Measurements from ENCODE around the gene PLCB1. TPM values are rescaled to one million over a fixed set of nuclear protein-coding genes. Genes with fewer than 3 reads are reported as not detected.

PLCB1 gene
- total RNA-seq, 4 donors from 2014 or later: 7.2 to 28.1 (median 9.6) TPM

- no peaks in the 10 kb centered on the region for H3K9me3 ChIP-seq
- no peaks in the 10 kb centered on the region for H3K36me3 ChIP-seq
- no peak overlapping the region for H3K4me3 ChIP-seq
- H3K27ac ChIP-seq: peak overlapping the region in 2 of 4 donors; percentile 18 to 24
- no peaks in the 10 kb centered on the region for H3K27me3 ChIP-seq
- DNase-seq: no peak
- TF ChIP-seq, protein P1, sequence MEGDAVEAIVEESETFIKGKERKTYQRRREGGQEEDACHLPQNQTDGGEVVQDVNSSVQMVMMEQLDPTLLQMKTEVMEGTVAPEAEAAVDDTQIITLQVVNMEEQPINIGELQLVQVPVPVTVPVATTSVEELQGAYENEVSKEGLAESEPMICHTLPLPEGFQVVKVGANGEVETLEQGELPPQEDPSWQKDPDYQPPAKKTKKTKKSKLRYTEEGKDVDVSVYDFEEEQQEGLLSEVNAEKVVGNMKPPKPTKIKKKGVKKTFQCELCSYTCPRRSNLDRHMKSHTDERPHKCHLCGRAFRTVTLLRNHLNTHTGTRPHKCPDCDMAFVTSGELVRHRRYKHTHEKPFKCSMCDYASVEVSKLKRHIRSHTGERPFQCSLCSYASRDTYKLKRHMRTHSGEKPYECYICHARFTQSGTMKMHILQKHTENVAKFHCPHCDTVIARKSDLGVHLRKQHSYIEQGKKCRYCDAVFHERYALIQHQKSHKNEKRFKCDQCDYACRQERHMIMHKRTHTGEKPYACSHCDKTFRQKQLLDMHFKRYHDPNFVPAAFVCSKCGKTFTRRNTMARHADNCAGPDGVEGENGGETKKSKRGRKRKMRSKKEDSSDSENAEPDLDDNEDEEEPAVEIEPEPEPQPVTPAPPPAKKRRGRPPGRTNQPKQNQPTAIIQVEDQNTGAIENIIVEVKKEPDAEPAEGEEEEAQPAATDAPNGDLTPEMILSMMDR (IDR thresholded peaks at IDR 0.05): no peak
- no peak for TF ChIP-seq POLR2A (IDR thresholded peaks at IDR 0.05)
- H3K4me1 ChIP-seq: peaks cover 0 to 9% (median 1%) of the 10 kb centered on the region in 4 donors
Measured at GRCh38 chr20:8151372-8151771, 19.3 kb downstream of the PLCB1 start.

DNA sequence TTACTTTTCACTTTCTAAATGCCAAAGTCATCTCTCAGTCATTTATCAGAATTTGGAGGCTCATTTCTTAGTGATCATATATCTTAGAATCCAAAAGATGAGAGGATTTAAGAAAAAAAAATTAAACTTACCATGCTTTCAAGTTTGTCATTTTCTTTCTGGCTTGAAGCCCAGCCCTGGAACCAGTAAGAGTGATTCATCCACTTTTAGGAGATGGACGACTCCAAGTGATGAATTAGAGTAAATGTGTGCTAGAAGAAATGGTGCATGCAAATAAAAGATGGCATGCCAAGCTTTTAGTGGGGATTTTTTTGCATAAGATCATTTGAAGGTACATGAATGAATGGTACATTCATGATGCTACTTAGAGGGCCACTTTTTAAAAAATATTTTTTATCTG, 20.1 kb downstream of the PLCB1 start:
- H3K27ac ChIP-seq: no peak overlapping the region
- no peaks in the 10 kb centered on the region for H3K9me3 ChIP-seq
- H3K4me1 ChIP-seq: peaks cover 0 to 9% (median 1%) of the 10 kb centered on the region in 4 donors
- H3K36me3 ChIP-seq: no peaks in the 10 kb centered on the region
- no peak overlapping the region for H3K4me3 ChIP-seq
- TF ChIP-seq, protein P1 (IDR thresholded peaks at IDR 0.05): no peak
- TF ChIP-seq POLR2A (IDR thresholded peaks at IDR 0.05): no peak
- no peak for DNase-seq
- no peaks in the 10 kb centered on the region for H3K27me3 ChIP-seq

GRCh38 chr20:8152847-8153246, 20.8 kb downstream of the PLCB1 start:
- H3K36me3 ChIP-seq: no peaks in the 10 kb centered on the region
- TF ChIP-seq POLR2A (IDR thresholded peaks at IDR 0.05): no peak
- TF ChIP-seq, protein P1 (IDR thresholded peaks at IDR 0.05): no peak
- no peak overlapping the region for H3K4me3 ChIP-seq
- H3K4me1 ChIP-seq: peaks cover 0 to 9% (median 1%) of the 10 kb centered on the region in 4 donors
- H3K27me3 ChIP-seq: no peaks in the 10 kb centered on the region
- H3K9me3 ChIP-seq: no peaks in the 10 kb centered on the region
- H3K27ac ChIP-seq: no peak overlapping the region
- no peak for DNase-seq

DNA sequence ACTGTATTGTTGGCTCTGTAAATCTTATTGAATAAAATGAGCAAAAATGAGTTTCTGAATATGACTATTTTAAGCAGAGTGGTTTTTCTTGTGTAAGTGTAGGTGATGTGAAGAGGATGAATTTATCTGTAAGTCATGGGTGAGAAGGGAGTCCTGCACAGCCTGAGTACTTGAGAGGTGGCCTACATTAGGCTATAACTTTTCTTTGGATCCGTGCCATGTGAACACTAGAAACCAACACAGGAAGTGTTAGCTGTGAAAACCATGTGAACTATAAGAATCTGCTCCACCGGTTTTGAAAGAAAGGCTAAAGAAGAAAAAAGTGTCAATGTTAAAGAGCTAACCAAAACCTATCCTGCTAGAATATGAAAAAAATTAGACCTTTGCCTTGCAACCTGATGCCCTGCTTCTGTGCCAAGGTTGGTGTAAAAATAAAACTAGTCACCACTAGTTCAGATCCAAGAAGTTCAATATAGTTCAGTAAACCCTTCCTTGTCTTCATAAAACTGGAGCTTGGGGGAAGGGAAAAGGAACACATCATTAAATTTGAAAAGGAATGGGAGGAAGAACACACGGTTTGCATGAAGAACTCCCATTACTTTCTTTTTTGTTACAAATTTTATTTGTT, 21.3 kb downstream of the PLCB1 start:
- no peaks in the 10 kb centered on the region for H3K9me3 ChIP-seq
- no peak for DNase-seq
- H3K4me1 ChIP-seq: peaks cover 0 to 9% (median 1%) of the 10 kb centered on the region in 4 donors
- TF ChIP-seq, protein P1 (IDR thresholded peaks at IDR 0.05): no peak
- no peak for TF ChIP-seq POLR2A (IDR thresholded peaks at IDR 0.05)
- H3K27ac ChIP-seq: no peak overlapping the region
- H3K36me3 ChIP-seq: no peaks in the 10 kb centered on the region
- no peak overlapping the region for H3K4me3 ChIP-seq
- H3K27me3 ChIP-seq: no peaks in the 10 kb centered on the region

GRCh38 chr20:8154638-8155037, 22.6 kb downstream of the PLCB1 start:
- Histone ChIP-seq H3K4me3 (no peak overlapping the region), H3K27me3 (no peaks in the 10 kb centered on the region), H3K4me1 (peaks cover 0 to 9% (median 1%) of the 10 kb centered on the region in 4 donors), H3K27ac (peak overlapping the region in 1 of 4 donors; percentile 14), H3K9me3 (no peaks in the 10 kb centered on the region), H3K36me3 (no peaks in the 10 kb centered on the region)
- DNase-seq: no peak
- TF ChIP-seq POLR2A (IDR thresholded peaks at IDR 0.05): no peak
- TF ChIP-seq, protein P1 (IDR thresholded peaks at IDR 0.05): no peak

All from Peyer's patch (tissue), 4 donors.